GM19395 (cell line): Measurements from ENCODE around the gene TANGO6.
"Not testable (repeated sequence)": the region's sequence is repeated elsewhere in the genome, so short reads cannot be mapped to it uniquely, and the experiment has no call there.

Experiments used
- ATAC-seq: cut with Tn5 transposase; IDR thresholded peaks from one replicate; pipeline ENCODE4 v1.9.1; 2021; ENCODE audit warnings: mild to moderate bottlenecking, moderate library complexity; ENCODE audit not compliant: unreplicated experiment

TANGO6 gene

GRCh38 chr16:69049603-69050375, 206.5 kb downstream of the TANGO6 start:
- no peak for ATAC-seq

GRCh38 chr16:69051517-69051830, 208.1 kb downstream of the TANGO6 start:
- ATAC-seq = not testable (repeated sequence)

GRCh38 chr16:69055008-69055407, 211.7 kb downstream of the TANGO6 start:
- ATAC-seq = no peak

DNA sequence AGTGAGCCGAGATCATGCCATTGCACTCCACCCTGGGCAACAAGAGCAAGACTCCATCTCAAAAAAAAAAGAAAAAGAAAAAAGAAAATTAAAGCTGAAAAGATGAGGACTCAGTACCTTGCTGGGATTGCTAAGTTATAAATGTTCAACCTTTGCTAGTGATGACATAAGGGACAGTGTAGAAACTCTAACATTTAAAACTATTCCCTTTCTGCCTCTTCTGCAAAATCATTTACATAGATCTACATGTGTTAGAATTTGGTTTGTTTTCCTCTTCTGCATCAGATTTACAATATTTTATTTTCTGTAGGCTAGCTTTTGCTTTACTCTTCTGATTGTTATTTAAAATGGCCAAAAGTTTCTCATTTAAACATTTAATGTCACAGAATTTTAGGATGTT, 212.6 kb downstream of the TANGO6 start:
- no peak for ATAC-seq

DNA sequence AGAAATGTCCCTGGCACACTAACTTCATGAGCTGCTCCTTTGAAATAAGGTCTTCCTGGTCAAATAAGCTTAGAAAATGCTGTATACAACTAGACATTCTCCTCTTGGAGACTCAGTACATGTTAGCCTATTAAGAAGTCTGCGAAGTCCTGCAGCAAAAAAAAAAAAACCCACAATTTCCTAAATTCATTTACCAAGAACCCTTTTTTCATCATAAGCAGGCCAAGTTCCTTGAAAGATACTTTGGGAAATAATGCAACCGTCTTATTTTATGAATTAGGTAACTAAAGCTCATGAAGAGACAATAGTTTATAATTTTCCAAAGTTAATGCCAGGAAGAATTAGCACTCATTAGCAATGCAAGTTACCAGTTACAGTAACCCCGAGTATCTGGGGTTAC, 213.1 kb downstream of the TANGO6 start:
- ATAC-seq = no peak

GRCh38 chr16:69057400-69058378, 214.4 kb downstream of the TANGO6 start:
- no peak for ATAC-seq

- ATAC-seq = not testable (repeated sequence)
These were observed 220.2 kb downstream of the TANGO6 start for GRCh38 chr16:69063491-69063890.

- no peak for ATAC-seq
These were observed 220.9 kb downstream of the TANGO6 start for GRCh38 chr16:69064124-69064763.

DNA sequence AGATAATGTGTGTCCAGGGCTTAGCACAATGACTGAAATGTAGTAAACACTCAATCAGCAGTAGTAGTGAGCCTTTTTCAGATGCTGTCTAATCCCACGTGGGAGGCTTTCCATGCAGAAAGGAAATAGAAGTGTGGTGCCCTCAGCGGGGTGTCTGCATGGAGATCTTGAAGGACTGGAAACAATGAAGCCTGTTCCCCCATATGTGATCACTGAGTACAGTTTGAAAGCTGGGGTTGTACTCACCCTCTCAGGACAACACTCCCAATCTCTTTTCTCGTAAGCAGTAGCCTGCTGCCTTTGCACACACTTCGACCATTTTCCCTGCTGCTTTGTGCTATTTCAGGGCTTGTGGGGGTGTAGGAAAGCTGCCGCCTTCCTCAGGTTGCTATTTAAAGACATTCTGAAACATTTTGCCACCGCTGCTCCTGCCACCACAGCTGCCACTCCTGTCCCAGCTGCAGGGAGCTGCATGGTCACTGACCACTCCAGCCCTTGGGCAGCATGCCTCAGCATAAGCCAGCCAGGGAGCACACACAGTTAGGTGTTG, 221.5 kb downstream of the TANGO6 start:
- no peak for ATAC-seq

DNA sequence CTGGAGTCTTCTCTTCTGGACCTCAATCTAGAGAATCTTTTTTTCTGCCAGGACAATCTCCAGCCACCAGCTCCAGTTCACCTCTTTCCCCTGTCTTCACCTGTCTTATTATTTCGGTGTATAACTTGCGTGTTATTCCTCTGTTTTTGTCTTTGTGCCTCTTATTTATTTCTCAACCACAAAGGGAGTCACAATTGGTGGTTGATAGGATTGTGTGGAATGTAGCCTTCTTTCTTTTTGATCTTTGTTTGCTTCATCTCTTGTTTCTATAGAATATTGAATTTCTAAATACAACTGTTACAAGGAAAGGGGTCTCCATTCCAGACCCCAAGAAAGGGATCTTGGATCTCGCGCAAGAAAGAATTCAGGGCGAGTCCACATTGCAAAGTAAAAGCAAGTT, 226.2 kb downstream of the TANGO6 start:
- no peak for ATAC-seq

GRCh38 chr16:69071036-69071435, 227.7 kb downstream of the TANGO6 start:
- ATAC-seq = no peak

DNA sequence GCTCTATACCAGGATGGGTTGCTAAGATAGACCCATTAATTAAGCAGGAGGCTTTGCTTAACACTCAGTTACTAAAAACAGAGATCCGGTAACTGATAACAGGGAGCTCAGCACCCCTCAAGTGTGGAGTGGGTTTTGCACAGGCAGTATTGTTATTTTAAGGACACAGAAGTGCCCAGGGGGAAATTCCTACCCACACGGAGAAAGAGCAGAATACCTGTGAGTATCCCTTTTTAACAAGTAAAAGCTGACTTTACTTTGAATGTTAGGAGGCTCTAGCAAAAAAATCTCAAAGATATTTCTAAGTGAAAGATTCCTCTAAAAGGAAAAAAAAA, 229.3 kb downstream of the TANGO6 start:
- no peak for ATAC-seq

DNA sequence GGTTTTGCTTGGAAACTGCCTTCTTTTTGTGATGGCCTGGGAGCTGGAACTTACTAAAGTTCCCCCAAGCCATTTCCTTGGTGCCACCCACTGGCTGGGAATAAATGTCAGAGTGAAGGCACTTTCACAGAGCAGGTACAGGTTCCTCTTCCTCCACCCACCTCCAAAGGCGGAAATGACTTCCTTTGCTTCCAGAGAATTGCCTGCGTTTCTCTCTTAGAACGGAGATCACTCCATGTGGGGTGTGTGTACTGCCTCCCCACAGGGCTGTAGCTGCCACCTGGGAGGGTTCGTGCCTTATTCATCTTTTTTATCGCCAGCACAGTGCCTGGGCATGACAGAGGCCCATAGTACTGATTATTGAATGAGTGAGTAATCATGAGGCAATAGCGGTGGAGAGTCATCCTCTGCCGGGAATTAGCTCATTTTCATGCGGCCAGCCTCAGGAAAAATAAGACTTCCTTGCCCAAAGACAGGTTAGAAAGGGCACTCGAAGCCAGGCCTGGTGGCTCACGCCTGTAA, 229.9 kb downstream of the TANGO6 start:
- ATAC-seq = no peak

GRCh38 chr16:69077251-69077650, 233.9 kb downstream of the TANGO6 start:
- no peak for ATAC-seq

GRCh38 chr16:69078073-69078472, 234.7 kb downstream of the TANGO6 start:
- no peak for ATAC-seq

DNA sequence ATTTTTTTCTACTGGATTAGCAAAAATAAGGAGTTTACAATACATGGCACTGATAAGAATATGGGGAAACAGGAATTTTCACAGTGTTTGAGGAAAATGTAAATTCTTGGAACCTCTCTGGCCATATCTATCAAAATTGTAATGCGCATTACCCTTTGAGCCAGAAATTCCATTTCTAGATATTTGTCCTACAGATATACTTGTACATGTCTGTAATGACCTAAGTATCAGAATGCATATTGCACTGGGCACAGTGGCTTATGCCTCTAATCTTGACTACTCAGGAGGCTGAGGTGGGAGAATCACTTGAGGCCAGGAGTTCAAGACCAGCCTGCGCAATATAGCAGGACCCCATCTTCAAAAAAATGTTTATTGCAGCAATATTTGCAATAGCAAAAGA, 236.4 kb downstream of the TANGO6 start:
- ATAC-seq = no peak

DNA sequence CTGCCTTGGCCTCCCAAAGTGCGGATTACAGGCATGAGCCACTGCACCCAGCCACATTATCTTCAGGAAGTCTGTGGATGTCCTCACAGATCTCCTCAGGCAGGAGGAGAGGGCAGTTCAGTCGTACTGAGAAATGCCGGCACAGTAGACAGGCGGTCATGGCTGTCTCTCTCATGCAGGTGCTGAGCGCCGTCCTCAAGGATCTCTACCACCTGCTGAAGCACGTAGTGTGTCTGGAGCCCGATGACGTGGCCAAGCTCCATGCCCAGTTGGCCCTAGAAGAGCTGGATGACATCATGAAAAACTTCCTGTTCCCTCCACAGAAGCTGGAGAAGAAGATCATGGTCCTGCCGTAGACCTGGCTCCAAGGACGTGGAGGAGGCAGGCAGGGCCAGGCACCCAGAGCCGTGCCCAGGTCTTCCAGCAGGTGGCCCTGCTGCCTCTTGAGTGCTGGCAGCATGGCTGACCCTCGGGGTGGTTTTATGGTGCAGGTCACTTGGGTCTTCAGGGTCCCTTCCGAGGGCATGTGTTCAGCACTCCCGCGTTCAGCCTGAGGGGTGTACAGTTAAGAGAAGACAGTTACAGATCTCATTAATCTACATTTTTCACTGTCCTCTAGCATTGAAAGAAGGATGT, 240.1 kb downstream of the TANGO6 start:
- no peak for ATAC-seq

DNA sequence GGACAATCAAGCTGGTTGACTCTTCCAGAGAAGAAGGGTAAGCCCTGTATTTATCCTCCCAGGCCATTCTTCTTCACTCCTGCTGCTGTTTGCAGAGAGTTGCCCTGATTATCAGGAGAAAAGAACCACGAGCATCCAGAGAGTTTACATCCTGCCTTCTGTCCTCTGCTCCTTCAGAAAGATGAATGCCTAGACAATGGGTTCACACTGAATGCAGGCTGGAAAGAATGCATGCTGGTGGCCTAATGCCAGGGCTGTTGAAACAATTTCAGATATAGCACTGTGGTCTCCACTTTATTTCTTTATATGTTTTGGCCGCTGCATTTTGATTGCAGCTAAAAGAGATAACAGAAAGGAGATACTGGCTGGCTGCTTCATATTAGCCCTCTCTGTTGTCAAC, 241.0 kb downstream of the TANGO6 start:
- ATAC-seq = no peak

GRCh38 chr16:69085032-69085695, 241.8 kb downstream of the TANGO6 start:
- ATAC-seq = no peak

DNA sequence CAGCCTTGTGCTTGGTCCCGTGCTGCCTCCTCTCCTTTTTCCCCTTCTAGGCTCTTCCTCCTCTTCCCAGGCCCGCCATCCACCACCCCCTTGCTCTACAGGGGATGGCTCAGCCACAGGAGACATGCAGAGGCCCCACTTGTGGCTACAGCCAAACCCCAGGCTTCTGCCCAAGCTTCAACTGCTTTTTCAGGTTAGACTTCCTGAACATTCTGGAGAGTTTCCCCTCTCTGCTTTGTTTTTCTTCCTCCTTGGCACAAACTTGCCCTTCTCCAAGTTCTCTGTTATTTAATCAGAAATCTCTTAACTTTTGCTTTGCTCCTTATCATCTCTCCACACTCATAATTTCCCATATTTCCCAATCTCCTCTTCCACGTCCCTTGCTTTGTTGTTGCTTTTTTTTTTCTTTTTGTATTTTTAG, 243.8 kb downstream of the TANGO6 start:
- ATAC-seq = no peak
